HCT116 (cell line): ENCODE data around the gene DDX56.
A peak's percentile ranks its signal among the peaks of the same experiment; 100 is the strongest.

Experiments
- EZH2 ChIP-seq: fragments of 200-600 bp; sonication (generic); IDR thresholded peaks from 2 replicates; pipeline ENCODE4 v1.6.1; 2017; ENCODE audit warnings: antibody characterized with exemption, mixed run types
- EZH2phosphoT487 ChIP-seq: fragments of 200-600 bp; IDR thresholded peaks from 2 replicates; pipeline ENCODE4 v1.6.1; 2018; ENCODE audit warnings: antibody characterized with exemption, borderline replicate concordance
- POLR2A ChIP-seq: IDR thresholded peaks from 2 replicates; pipeline ENCODE4 v1.7.0; 2011; ENCODE audit warnings: borderline replicate concordance; ENCODE audit not compliant: insufficient read depth, insufficient read length; ENCODE audit errors: extremely low read depth
- POLR2AphosphoS5 ChIP-seq: IDR thresholded peaks from 2 replicates; pipeline ENCODE4 v1.6.1; 2011; ENCODE audit warnings: mild to moderate bottlenecking, low read depth, low read length, moderate library complexity
- ZNF274 ChIP-seq: fragments of 200-500 bp; sonication (Bioruptor generic); IDR thresholded peaks from 2 replicates; pipeline ENCODE4 v1.6.1; 2014; ENCODE audit warnings: mild to moderate bottlenecking, low read depth, low read length, inconsistent platforms
- TF ChIP-seq, protein P1 (sequence below), 3 experiments: fragments of 200-600 bp in 1 of 3; sonication (generic) in 1 of 3; IDR thresholded peaks in 2 of 3; conservative IDR thresholded peaks in 1 of 3; 2 replicates each; pipeline ENCODE4 v1.5.1; 2012 to 2017; ENCODE audit warnings: low read depth in 2 of 3, low read length in 2 of 3, antibody characterized with exemption in 1 of 3, borderline replicate concordance in 1 of 3, control low read depth in 1 of 3, mild to moderate bottlenecking in 1 of 3, mixed read lengths in 1 of 3, mixed run types in 1 of 3, moderate library complexity in 1 of 3; ENCODE audit not compliant: insufficient read depth in 1 of 3
- TF ChIP-seq, protein P2 (sequence below): IDR thresholded peaks from 2 replicates; pipeline ENCODE4 v1.6.1; 2012; ENCODE audit warnings: low read depth

- TF ChIP-seq, protein P1, sequence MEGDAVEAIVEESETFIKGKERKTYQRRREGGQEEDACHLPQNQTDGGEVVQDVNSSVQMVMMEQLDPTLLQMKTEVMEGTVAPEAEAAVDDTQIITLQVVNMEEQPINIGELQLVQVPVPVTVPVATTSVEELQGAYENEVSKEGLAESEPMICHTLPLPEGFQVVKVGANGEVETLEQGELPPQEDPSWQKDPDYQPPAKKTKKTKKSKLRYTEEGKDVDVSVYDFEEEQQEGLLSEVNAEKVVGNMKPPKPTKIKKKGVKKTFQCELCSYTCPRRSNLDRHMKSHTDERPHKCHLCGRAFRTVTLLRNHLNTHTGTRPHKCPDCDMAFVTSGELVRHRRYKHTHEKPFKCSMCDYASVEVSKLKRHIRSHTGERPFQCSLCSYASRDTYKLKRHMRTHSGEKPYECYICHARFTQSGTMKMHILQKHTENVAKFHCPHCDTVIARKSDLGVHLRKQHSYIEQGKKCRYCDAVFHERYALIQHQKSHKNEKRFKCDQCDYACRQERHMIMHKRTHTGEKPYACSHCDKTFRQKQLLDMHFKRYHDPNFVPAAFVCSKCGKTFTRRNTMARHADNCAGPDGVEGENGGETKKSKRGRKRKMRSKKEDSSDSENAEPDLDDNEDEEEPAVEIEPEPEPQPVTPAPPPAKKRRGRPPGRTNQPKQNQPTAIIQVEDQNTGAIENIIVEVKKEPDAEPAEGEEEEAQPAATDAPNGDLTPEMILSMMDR (IDR thresholded peaks at IDR 0.05 in 2 of 3, conservative IDR thresholded peaks at IDR 0.05 in 1 of 3; ENCODE audit: borderline replicate concordance in 1 of 3, insufficient read depth in 1 of 3, low read depth in 2 of 3, low read length in 2 of 3): no peak
- TF ChIP-seq, protein P2, sequence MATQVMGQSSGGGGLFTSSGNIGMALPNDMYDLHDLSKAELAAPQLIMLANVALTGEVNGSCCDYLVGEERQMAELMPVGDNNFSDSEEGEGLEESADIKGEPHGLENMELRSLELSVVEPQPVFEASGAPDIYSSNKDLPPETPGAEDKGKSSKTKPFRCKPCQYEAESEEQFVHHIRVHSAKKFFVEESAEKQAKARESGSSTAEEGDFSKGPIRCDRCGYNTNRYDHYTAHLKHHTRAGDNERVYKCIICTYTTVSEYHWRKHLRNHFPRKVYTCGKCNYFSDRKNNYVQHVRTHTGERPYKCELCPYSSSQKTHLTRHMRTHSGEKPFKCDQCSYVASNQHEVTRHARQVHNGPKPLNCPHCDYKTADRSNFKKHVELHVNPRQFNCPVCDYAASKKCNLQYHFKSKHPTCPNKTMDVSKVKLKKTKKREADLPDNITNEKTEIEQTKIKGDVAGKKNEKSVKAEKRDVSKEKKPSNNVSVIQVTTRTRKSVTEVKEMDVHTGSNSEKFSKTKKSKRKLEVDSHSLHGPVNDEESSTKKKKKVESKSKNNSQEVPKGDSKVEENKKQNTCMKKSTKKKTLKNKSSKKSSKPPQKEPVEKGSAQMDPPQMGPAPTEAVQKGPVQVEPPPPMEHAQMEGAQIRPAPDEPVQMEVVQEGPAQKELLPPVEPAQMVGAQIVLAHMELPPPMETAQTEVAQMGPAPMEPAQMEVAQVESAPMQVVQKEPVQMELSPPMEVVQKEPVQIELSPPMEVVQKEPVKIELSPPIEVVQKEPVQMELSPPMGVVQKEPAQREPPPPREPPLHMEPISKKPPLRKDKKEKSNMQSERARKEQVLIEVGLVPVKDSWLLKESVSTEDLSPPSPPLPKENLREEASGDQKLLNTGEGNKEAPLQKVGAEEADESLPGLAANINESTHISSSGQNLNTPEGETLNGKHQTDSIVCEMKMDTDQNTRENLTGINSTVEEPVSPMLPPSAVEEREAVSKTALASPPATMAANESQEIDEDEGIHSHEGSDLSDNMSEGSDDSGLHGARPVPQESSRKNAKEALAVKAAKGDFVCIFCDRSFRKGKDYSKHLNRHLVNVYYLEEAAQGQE: no peak
- TF ChIP-seq ZNF274 (no peak), POLR2A (peak; percentile 31), EZH2 (no peak), EZH2phosphoT487 (no peak), POLR2AphosphoS5 (peak; percentile 97)
Observed at GRCh38 chr7:44606341-44607140, 32.8 kb upstream of the DDX56 start, which contains the start of gene OGDH.
